Esophagus muscularis mucosa (tissue), 4 donors: ENCODE measurements around the gene CIRBP. TPM values are rescaled to one million over a fixed set of nuclear protein-coding genes. Genes with fewer than 3 reads are reported as not detected.
A peak's percentile ranks its signal among the peaks of the same experiment; 100 is the strongest.

Experiments used
- DNase-seq: peaks from one replicate; pipeline ENCODE4 v3.0.0-alpha.2; 2017; ENCODE audit errors: extremely low spot score
- H3K27ac ChIP-seq, 4 donors: fragments of 200-600 bp; sonication (generic); replicated peaks in 1 of 4; 1 replicate in 3 of 4; 2 replicates in 1 of 4; pipeline ENCODE4 v1.5.1; 2016 to 2019; ENCODE audit warnings: mild to moderate bottlenecking in 1 of 4
- H3K27me3 ChIP-seq, 4 donors: fragments of 200-600 bp; sonication (generic); one replicate each; pipeline versions ENCODE4 v1.5.1 to v1.6.0; 2016 to 2019
- H3K36me3 ChIP-seq, 4 donors: fragments of 200-600 bp; sonication (generic); one replicate each; pipeline ENCODE4 v1.5.1; 2016 to 2019
- H3K4me1 ChIP-seq, 4 donors: fragments of 200-600 bp; sonication (generic); one replicate each; pipeline ENCODE4 v1.5.1; 2016 to 2019
- H3K4me3 ChIP-seq, 4 donors: fragments of 200-600 bp; sonication (generic); 1 replicate in 2 of 4; 2 replicates in 2 of 4; pipeline ENCODE4 v1.5.1; 2016 to 2019; ENCODE audit warnings: mild to moderate bottlenecking in 4 of 4, moderate library complexity in 1 of 4
- H3K9me3 ChIP-seq, 4 donors: fragments of 200-600 bp; sonication (generic); 1 replicate in 3 of 4; 2 replicates in 1 of 4; pipeline ENCODE4 v1.5.1; 2016 to 2019
- EP300 ChIP-seq: sonication (generic); formaldehyde crosslinking; IDR thresholded peaks from one replicate; pipeline ENCODE4 v1.6.1; 2017; ENCODE audit warnings: antibody characterized with exemption
- POLR2A ChIP-seq: fragments of 450-650 bp; IDR thresholded peaks from one replicate; pipeline ENCODE4 v1.6.1; 2017; ENCODE audit warnings: antibody characterized with exemption, moderate library complexity, mild to moderate bottlenecking, low read depth
- POLR2AphosphoS5 ChIP-seq, 2 donors: sonication (generic); formaldehyde crosslinking; IDR thresholded peaks; one replicate each; pipeline ENCODE4 v1.6.1; 2017; ENCODE audit warnings: antibody characterized with exemption in 2 of 2
- WGBS: methylation state at CpG from one replicate; pipeline ENCODE4 v1.1.5; 2018; 5-methylcytosine and 5-hydroxymethylcytosine counted together
- intact Hi-C: fragments of 100-400 bp; cut with DNase I; formaldehyde crosslinking; loops from one replicate; pipeline ENCODE4 v1.15.1; 2023
- total RNA-seq, 4 donors: library from RNA; depleted of rRNA; stranded (reverse); fragments of >200 nt; gene quantifications; one replicate each; pipeline versions ENCODE4 v1.1.0 to v1.2.1, GENCODE V29; 2016
- TF ChIP-seq, protein P1 (sequence below), 3 experiments: fragments of 200-600 bp in 2 of 3; fragments of 450-650 bp in 1 of 3; sonication (generic) in 2 of 3; IDR thresholded peaks; one replicate each; pipeline ENCODE4 v1.5.1; 2017 to 2019; ENCODE audit warnings: antibody characterized with exemption in 3 of 3, mild to moderate bottlenecking in 2 of 3, moderate library complexity in 1 of 3

The CIRBP gene
- total RNA-seq, 4 donors from 2014 or later: 236 to 601 (median 429) TPM

DNA sequence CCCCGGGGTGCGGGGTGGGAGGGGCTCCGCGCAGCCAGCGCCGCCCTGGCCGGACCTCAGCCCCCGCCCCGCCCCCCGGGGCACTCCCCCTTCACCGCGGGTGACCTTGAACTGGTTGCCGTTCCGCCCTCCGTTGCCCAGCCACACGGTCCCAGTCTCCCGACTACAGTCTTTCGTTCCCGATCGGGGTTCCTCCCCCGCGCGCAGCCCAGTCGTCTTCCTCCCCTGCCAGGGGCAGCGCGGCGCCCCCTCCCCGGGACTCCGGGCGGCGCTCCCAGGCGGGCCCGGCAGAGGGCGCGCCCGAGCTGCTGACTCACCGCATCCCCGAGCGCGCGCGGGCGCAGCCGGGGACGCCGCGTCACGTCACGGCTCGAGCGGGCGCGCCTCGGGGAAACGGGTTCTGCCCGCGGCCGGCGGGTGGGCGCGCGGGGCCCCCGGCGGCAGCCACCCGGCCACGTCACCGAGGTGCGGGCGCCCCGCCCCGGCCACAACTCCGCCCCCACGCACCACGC, 20.3 kb upstream of the CIRBP start:
- intact Hi-C loops: no loop called here
- Histone ChIP-seq H3K9me3 (no peaks in the 10 kb centered on the region), H3K4me3 (peak overlapping the region; percentile 77 to 89 (median 82)), H3K4me1 (peaks cover 50 to 81% (median 71%) of the 10 kb centered on the region in 4 donors), H3K36me3 (peaks cover 6 to 27% (median 22%) of the 10 kb centered on the region in 4 donors), H3K27me3 (peaks cover 0 to 3% (median 0%) of the 10 kb centered on the region in 4 donors), H3K27ac (peak overlapping the region; percentile 100)
- no peak for TF ChIP-seq POLR2AphosphoS5 (IDR thresholded peaks at IDR 0.05)
- TF ChIP-seq, protein P1, sequence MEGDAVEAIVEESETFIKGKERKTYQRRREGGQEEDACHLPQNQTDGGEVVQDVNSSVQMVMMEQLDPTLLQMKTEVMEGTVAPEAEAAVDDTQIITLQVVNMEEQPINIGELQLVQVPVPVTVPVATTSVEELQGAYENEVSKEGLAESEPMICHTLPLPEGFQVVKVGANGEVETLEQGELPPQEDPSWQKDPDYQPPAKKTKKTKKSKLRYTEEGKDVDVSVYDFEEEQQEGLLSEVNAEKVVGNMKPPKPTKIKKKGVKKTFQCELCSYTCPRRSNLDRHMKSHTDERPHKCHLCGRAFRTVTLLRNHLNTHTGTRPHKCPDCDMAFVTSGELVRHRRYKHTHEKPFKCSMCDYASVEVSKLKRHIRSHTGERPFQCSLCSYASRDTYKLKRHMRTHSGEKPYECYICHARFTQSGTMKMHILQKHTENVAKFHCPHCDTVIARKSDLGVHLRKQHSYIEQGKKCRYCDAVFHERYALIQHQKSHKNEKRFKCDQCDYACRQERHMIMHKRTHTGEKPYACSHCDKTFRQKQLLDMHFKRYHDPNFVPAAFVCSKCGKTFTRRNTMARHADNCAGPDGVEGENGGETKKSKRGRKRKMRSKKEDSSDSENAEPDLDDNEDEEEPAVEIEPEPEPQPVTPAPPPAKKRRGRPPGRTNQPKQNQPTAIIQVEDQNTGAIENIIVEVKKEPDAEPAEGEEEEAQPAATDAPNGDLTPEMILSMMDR (IDR thresholded peaks at IDR 0.05): peak; percentile 83 to 96 (median 94)
- DNase-seq: no peak
- 4% methylated on average over 12 of the region's 74 CpGs for WGBS

GRCh38 chr19:1249298-1249989, 19.7 kb upstream of the CIRBP start:
- H3K9me3 ChIP-seq: no peaks in the 10 kb centered on the region
- DNase-seq: peak; percentile 98
- H3K36me3 ChIP-seq: peaks cover 9 to 33% (median 27%) of the 10 kb centered on the region in 4 donors
- H3K27ac ChIP-seq: peak overlapping the region; percentile 100
- peaks cover 51 to 81% (median 71%) of the 10 kb centered on the region in 4 donors for H3K4me1 ChIP-seq
- peaks cover 0 to 3% (median 0%) of the 10 kb centered on the region in 4 donors for H3K27me3 ChIP-seq
- TF ChIP-seq POLR2A (peak; percentile 97), POLR2AphosphoS5 (IDR thresholded peaks at IDR 0.05) (peak; percentile 91 to 98), EP300 (peak; percentile 47)
- TF ChIP-seq, protein P1 (IDR thresholded peaks at IDR 0.05): no peak
- peak overlapping the region; percentile 77 to 89 (median 82) for H3K4me3 ChIP-seq
- no CpG with 5 or more reads among the region's 102 CpGs for WGBS
- intact Hi-C loops: no loop called here

DNA sequence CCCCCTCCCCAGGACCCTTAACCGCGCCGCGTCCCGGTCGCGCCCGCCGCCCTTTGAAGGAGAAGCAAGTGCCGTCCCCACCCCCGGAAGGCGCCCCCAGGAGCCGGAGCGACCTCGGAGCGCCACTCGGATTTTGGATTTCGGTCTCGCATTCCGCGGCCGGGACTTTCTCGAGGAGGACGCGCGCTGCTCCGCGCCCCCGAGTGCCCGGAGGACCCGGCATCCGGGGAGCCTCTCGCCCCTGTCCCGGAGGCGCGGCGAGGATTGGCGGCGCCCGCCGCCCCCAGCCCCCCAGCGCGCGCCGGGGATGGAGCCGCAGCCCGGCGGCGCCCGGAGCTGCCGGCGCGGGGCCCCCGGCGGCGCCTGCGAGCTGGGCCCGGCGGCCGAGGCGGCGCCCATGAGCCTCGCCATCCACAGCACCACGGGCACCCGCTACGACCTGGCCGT, 19.1 kb upstream of the CIRBP start:
- intact Hi-C loops: no loop called here
- peaks cover 0 to 3% (median 0%) of the 10 kb centered on the region in 4 donors for H3K27me3 ChIP-seq
- H3K9me3 ChIP-seq: no peaks in the 10 kb centered on the region
- H3K36me3 ChIP-seq: peaks cover 15 to 39% (median 32%) of the 10 kb centered on the region in 4 donors
- no peak for TF ChIP-seq EP300
- TF ChIP-seq, protein P1 (IDR thresholded peaks at IDR 0.05): no peak
- no peak for TF ChIP-seq POLR2AphosphoS5 (IDR thresholded peaks at IDR 0.05)
- TF ChIP-seq POLR2A: no peak
- H3K4me1 ChIP-seq: peaks cover 52 to 81% (median 71%) of the 10 kb centered on the region in 4 donors
- no peak for DNase-seq
- H3K4me3 ChIP-seq: peak overlapping the region; percentile 77 to 89 (median 82)
- 0% methylated on average over 5 of the region's 67 CpGs for WGBS
- peak overlapping the region; percentile 99 to 100 (median 100) for H3K27ac ChIP-seq

DNA sequence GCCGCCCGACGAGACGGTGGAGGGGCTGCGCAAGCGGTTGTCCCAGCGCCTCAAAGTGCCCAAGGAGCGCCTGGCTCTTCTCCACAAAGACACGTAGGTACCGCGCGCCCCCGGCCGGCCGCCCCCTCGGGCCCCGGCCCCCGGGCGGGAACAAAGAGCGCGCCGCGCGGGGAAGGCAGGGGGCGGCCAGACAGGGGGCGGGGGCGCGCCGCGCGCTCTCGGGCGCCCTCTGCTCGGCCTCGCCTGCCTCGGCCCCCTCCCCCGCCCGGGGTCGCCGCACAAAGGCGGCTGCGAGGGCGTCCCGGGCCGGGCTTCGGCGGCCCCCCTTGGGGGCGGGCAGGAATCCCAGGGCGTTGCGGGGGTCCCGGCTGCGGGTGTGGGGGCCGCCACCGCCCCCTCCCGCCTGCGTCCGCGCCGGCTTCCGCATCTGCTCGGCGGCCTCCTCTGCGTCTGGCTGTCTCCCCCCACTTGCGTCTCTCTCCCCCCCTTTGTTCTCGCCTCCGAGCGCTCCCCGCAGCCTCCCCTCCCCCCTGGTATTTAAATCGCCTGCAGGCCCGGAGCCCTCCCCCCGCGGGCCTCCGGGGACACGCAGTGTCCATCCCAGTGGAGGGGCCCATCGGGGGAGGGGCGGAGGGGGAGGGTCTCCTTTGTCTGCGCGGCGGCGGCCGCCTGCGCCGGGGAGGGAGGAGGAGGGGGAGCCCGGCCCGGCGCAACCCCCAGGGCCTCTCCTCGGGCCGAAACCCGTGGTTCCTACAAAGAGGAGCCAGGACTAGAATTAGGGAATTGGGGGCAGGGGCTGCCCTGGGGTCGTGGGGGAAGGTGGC, 18.5 kb upstream of the CIRBP start:
- Histone ChIP-seq H3K27me3 (peaks cover 0 to 3% (median 0%) of the 10 kb centered on the region in 4 donors), H3K4me1 (peaks cover 52 to 81% (median 71%) of the 10 kb centered on the region in 4 donors), H3K36me3 (peaks cover 21 to 45% (median 39%) of the 10 kb centered on the region in 4 donors), H3K4me3 (peak overlapping the region; percentile 77 to 89 (median 82)), H3K9me3 (no peaks in the 10 kb centered on the region), H3K27ac (peak overlapping the region; percentile 99 to 100 (median 100))
- no peak for DNase-seq
- intact Hi-C loops: no loop called here
- WGBS: 0% methylated on average over 4 of the region's 90 CpGs
- TF ChIP-seq, protein P1 (IDR thresholded peaks at IDR 0.05): no peak
- peak in 1 of 2 donors; percentile 3 for TF ChIP-seq POLR2AphosphoS5 (IDR thresholded peaks at IDR 0.05)
